GM18517 (cell line): ENCODE data around the gene BBS4.
"Not testable (repeated sequence)": the region's sequence is repeated elsewhere in the genome, so short reads cannot be mapped to it uniquely, and the experiment has no call there.

ENCODE experiments used
- ATAC-seq: cut with Tn5 transposase; IDR thresholded peaks from one replicate; pipeline ENCODE4 v1.9.1; 2021; ENCODE audit warnings: mild to moderate bottlenecking, moderate library complexity; ENCODE audit not compliant: unreplicated experiment

BBS4 gene, protein sequence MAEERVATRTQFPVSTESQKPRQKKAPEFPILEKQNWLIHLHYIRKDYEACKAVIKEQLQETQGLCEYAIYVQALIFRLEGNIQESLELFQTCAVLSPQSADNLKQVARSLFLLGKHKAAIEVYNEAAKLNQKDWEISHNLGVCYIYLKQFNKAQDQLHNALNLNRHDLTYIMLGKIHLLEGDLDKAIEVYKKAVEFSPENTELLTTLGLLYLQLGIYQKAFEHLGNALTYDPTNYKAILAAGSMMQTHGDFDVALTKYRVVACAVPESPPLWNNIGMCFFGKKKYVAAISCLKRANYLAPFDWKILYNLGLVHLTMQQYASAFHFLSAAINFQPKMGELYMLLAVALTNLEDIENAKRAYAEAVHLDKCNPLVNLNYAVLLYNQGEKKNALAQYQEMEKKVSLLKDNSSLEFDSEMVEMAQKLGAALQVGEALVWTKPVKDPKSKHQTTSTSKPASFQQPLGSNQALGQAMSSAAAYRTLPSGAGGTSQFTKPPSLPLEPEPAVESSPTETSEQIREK

DNA sequence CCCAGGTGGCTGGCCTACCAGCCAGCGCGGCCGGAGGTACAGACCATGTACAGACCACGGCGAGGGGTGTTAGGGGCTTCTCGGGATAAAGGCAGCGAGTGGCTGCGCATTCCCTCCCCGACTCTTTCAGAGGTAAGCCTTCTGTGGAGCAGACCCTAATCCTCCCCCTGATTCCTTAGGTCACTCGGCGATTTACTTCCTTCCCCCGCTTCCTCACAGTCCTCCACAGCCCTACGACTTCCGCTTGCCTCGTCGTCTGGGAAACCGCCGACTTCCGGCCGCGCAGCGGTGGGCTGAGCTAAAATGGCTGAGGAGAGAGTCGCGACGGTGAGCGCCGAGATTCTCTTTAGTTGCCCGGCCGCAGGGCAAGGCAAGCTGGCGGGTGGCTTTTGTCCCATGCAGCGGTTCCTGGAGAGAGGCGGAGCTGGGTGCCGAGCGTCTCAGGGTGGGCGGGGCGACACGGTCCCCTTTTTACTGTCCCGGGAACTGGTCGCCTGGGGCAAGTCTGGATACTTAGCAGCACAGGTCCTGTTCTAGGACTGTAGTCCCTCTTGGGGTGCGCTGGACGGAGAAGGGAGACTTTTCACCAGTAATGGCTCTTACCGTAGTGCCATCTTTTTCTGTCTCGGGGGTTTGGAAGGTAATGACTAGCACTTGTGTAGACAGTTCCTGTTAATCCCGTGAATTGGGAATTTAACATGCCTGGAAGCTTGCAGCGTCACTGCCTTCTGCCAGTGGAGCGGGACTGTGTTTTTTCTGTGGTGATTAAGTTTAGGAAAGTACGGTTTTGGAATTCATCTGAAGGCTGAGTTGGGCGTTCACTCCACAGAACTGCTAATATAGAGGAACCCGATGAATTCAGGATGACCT lies at the start of gene BBS4, which contains the start of gene HIGD2B:
BBS4 (plus strand) TSS at position 283 of the 870 bp plus-strand sequence; CDS start at position 304, 21 bp downstream.
HIGD2B (minus strand) TSS at position 258 of the 870 bp plus-strand sequence. CDS start 9,808 bp downstream, outside the sequence.
- ATAC-seq = peak; percentile 91

DNA sequence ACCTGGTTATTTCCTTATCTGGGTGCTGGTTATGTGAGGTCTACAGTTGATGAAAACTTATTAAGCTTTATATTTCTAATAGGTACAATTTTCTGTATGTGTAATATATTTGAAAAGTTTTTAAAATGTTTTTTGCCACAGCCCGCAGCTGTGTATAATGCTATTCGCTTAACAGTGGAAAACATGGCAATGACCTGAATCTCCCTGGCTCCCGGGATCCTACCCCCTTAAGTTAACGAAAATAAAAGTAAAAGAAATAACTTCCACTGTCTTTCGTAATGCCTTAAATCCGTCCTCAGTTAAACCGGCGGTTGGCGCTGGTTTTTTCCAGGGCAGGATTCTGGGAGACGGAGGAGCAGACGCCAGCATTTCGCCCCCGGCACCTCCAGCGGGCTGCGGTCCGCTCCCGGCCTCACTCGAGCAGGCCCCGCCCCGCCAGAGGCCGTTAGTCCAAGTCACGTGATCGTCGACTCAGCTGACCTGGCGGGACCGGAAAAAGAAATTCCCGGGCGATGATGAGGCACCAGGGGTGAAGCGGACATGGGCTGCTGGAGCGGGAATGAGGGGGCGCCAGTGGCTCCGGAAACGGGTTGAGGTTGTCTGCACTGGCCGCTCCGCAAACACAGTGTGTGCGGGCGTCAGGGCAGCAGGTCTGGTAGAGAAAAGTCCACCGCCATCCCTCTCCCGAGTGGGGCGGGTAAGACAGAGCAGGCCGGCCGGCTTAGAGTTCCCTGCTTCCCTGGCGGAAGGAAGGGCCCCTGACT lies 49.3 kb upstream of the BBS4 start:
- ATAC-seq = not testable (repeated sequence)

DNA sequence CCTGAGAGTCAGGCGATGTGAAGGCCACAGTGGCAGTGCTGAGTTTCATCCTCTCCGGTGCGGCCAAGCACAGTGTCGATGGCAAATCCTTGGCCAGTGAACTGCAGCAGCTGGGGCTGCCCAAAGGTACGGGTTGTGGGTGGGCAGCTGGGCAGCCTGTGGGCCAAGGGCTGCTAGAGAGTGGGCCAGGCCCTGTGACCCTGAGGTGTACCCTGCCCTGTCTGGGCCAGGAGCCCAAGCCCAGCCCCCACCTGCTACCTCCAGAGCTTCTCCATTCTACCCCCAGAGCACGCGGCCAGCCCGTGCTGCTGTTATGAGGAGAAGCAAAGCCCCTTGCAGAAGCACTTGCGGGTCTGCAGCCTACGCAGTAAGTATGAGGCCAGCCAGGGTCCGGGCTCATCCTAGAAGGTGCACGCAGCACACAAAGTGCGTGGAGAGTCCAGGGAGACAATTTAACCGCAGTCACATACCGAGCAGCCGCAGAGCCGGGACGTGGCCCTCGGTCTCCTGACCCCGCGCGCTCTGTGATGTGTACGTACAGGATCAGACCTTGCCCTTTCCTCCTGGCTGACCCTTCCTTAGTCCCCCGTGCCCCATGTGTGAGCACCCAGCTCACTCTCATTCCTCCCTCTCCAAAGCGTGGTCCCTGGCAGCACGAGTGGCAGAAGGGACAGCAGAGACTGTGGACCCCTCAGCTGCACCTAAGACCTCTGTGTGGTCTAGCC lies 46.1 kb upstream of the BBS4 start:
- not testable (repeated sequence) for ATAC-seq

DNA sequence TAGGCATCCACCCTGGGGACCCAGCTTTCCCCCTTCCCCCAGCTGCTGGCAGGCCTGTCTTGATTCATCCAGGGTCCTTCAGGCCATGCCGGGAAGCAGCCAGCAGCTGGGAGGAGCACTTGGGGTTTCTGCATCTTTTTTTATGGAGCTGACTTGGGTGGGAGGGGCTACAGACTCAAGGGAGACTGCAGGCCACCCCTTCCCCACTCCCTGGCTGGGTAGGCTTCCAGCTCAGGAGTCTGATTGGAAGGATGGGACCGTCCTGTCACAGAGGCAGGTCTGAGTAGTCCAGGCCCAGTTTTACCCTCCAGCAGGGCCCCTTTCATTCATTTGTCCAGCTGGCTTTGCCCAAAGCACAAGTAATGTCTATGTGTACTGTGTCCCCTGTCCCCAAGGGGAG lies 43.7 kb upstream of the BBS4 start:
- not testable (repeated sequence) for ATAC-seq

DNA sequence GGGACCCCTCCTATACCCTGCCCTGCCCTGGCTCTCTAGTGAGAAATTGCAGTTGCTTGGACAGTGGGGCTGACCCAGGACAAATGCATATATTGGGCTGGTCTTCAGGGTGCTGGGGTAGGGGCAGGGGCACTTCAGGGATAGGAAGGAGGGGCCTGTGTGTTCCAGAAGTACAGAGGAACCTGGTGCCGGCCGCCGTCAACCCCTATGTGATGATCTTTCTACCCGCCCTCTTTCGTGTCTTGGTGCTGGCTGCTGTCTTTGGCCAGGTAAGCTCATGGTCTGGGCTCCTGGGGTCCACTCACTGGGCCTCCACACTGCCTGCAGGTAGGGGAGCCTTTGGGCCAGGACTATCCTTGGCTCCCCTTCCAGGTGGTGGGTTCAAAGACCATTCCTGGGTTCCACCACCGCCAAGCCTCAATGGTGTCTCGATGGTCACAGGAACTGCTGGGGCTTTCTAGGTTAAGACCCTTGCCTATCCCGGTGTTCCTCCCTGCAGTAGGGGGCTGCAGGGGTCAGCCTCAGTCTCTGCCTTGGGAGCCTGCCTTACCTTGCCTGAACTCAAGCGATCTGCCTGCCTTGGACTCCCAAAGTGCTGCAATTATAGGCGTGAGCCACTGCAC lies 37.3 kb upstream of the BBS4 start:
- not testable (repeated sequence) for ATAC-seq

DNA sequence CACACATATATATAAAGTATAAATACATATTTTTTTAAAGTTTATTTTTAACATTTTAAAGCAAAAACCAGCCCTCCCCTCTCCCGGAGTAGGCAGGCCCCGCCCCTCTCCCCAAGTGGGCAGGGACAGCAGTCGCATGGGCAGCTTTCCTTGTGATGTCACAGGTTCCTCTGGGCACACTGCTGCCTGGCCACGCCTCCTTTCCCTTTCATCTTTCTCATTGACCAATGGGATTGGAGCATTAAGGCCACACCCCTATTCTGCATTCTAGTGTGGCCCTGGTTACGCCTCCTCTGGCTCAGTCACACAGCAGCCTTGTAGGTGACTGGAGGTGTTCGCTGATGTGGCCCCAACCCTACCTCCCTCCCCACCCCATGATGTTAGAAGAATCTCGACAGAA lies 31.6 kb upstream of the BBS4 start, which contains the start of gene GOLGA6B:
GOLGA6B (plus strand) TSS at position 301 of the 400 bp plus-strand sequence; CDS start at position 342, 41 bp downstream.
- ATAC-seq = not testable (repeated sequence)

DNA sequence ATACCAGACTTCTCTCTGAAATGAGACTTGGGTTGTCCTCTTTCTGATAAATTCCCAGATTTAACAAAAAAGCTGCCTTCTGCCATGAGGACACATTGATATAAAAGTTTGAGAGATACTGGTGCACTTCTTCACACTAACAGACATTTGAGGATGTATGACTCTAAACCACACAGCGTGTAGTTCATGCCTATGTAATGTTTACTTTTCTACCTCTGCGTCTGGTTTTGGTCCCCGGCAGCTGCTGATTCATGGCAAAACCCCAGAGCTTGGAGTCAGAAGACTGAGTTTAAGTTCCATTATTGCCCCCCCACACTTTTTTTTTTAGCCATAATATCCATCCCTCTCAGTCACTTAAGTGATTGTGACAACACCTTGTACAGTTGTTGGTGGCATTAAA lies 30.0 kb upstream of the BBS4 start:
- ATAC-seq = not testable (repeated sequence)

DNA sequence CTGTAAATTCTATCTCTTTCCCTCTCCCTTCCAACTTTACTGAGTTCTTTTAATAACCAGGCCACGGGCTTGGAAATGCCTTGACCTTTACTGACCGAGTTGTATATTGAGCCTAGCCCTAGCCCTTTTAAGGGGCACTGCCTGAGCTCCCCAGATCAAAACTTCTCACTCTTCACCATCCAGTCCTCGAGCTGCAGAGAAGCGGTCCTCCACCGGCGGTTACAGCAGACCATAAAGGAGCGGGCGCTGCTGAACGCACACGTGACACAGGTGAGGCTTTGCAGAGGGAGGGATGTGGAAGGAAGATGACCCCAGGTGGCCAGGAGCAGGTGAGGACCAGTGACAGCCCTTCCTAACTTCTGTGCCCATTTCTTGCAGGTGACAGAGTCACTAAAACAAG lies 24.9 kb upstream of the BBS4 start:
- ATAC-seq = not testable (repeated sequence)

DNA sequence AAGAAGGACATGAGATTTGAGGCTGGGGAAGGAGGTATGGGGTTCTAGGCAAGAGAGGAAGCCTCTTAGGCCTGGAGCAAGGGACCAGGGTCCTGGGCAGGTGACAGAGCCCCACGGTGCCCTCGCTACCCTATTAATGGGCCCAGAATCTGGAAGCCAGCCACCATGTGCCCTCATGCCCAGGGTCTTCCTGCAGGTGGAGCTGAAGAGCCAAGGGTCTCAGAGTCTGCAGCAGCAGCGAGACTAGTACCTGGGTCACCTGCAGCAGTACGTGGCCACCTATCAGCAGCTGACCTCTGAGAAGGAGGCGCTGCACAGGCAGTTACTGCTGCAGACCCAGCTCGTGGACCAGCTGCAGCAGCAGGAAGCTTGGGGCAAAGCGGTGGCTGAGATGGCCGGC lies 22.1 kb upstream of the BBS4 start:
- not testable (repeated sequence) for ATAC-seq

DNA sequence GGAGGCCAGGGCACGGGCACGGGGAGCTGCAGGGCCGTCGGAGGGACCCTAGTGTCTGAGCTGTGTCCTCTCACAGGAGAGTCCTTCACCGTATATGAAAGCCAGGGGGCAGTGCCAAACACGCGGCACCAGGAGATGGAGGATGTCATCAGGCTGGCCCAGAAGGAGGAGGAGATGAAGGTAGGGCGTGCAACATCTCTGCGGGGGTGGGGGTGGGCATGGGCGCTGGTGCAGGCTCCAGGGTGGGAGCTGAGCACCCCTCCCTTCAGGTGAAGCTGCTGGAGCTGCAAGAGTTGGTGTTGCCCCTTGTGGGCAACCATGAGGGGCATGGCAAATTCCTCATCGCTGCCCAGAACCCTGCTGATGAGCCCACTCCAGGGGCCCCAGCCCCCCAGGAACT lies 20.3 kb upstream of the BBS4 start:
- not testable (repeated sequence) for ATAC-seq

DNA sequence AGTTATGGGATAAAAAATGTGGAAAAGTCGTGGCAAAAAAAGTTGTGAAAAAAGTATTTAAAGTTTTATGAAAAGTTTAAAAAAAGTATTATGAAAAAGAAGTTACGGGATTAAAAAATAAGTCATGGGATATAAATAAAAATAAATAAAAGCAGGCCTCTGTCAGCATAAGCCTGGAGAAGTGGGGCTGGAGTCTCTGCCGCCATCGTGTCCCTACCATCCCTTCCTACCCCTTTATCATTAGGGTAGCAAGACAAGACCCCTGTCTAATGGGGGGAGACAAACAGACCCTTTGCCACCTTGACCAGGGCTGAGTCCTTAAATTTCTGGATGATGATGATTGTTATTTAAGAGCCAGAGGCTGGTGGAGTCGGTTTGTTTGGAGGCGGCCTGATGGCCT lies 16.2 kb upstream of the BBS4 start:
- not testable (repeated sequence) for ATAC-seq

DNA sequence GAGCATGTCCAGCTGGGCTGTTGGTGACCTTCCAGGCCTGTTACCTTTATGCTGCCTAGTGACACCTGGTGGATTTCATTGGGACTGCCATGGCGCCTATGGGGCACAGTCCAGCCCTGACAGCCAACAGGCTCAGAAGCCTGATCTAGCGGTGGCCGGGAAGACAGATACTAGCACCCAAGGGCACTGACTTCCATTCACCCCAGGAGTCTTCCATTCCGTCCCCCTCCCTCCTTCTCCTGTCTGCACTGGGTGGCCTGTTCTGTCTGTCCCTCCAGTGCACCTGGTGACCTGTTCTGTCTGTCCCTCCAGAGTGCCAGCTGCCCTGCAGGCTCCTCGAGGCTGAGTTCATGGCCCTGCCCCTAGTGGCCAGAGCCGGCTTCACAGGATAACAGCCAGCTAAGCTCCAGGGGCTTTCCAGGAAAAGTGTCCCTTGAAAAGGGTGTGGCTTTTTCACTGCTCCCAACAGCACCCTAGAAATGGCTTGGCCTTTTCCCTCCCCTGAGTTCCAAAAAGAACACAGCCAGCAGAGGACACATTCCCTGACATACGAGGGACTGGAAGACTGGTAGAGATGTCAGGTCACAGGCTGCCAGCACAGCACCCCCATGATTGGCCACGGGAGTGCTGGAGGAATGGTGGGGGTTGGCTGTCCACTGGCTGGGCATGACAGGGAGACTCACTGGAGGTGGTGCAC lies 15.2 kb upstream of the BBS4 start:
- ATAC-seq = peak; percentile 69

DNA sequence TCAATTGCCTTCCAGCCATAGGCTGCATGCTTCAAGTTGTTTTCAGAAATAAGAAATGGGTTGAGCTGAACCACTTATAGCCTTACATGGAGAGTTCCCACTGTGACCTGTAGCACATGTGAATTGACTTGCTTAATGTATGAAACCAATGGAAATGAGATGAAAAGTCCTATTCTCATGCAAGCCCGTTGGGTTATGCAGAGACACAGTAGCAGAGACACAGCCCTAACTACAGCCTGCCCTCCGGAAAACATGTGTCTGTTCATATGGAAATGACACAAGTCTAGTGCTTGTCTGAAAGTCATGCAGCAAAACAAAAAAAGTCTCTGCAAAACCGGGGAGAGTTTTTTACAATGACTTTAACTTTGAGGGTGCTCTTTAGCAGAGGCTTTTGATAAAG lies 14.5 kb upstream of the BBS4 start:
- no peak for ATAC-seq

DNA sequence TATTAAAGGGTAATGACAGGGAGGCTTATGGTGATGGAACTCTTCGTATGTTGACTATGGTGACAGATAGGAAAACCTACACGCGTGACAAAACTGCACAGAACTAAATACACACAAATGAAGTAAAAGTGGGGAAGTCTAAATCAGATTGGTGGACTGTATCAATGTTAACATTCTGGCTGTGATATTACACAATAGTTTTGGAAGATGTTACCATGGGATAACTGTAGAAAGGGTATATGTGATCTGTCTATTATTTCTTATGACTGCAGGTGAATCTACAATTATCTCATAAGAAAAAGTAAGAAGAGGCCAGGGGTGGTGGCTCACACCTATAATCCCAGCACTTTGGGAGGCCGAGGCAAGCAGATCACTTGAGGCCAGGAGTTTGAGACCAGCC lies 9.2 kb upstream of the BBS4 start:
- ATAC-seq = no peak

DNA sequence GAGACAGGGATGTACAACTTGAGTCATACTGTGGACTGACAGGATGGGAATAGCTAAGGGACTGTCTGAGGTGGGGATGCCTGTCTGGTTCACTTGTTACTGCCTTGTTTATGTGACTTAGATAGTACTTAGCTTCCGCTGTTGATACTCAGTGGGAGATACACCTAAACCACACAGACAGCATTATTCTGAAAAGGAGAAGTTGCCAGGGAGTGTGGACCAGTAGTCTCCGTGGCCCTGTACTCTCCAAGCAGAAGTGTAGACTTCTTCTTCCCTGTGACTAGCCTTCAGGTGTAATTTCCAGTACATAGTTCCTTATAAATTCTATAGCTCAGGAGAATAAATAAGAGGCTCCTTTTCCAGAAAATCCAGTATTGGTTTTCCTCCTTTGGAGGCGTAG lies 5.1 kb upstream of the BBS4 start:
- ATAC-seq = no peak

DNA sequence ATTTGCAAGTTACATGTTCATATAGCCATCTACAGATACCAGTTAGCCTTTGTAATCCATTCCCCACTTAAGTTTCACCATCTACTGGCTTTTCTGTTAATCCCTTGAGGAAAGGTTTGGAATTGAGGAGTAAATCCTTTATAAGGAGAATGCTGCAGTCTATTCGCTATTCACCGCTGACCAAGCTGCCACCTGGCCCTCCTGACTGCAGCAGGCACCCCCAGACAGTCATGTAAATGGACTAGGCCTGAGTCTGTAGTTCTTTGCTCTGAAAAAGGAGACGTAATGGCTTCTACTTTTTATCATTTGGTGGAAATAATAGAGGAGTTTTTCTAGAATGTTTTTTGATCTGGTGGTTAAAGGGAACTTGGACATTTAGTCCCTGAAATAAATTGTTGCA lies 3.2 kb upstream of the BBS4 start:
- no peak for ATAC-seq

DNA sequence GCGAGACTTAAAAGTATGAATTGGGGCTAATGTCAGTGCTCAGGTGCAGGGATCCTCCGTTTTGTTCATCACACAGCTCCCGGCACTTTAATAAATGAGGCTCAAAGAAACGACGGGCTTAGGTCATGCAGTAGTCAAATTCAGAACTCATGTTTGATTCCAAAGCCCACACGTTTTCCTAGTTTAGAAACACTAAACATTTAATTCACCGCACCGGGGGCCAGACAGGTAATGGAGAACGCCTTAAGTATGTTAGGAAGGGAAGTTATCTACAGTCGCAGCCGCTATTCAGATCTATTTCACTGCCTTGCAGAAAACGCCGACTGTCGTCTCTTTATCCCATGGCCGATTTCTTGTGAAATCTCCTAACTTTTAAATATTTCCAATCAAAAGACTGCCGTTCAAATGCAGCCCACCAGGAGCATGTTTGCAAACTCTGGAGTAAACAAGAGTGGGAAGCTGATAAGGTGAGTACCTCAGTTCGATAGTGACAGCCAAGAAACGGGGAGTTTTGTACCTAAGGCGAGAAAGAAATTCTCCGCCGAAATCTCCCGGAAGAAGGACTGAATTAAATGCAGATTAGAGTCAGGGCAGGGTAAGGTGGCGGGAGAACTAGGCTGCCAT lies 594 bp upstream of the BBS4 start:
- no peak for ATAC-seq

DNA sequence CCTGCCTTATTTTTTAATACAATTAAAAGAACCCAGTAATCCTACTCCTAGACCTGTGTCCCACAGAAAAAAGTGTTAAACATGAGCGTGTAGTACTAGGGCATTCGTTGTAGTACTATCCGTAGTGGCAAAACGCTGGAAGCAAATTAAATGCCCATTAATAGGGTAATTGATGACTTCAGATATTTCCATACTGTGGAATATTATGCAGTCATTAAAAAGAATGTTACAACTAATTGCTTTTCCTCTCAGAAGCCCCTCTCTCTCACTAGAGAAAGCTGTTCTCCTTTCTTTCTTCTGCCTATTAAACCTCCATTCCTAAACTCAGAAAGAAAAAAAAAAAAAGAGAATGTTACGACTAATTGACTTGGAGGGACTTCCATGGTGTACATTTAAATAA lies 2.7 kb downstream of the BBS4 start:
- ATAC-seq = no peak
